ENCODE results near the gene SHPK. TPM values are rescaled to one million over a fixed set of nuclear protein-coding genes. Genes with fewer than 3 reads are reported as not detected.
A peak's percentile ranks its signal among the peaks of the same experiment; 100 is the strongest.

Gene SHPK
- total and polyA plus RNA-seq, 8 donors, result 10.4 to 16.8 (median 13.8) TPM

GRCh38 chr17:3645310-3645709 is 9.3 kb upstream of the SHPK start:
- Histone ChIP-seq H3K36me3 (peaks cover 0 to 62% of the 10 kb centered on the region in 2 donors), H3K9me3 (no peaks in the 10 kb centered on the region), H3K27ac (no peak overlapping the region), H3K4me1 (peaks cover 0 to 5% of the 10 kb centered on the region in 2 donors), H3K4me3 (no peak overlapping the region), H3K27me3 (no peaks in the 10 kb centered on the region)
- ATAC-seq (no peak), DNase-seq (no peak)
- intact Hi-C loops (cut with DNase I), result no loop called here
- no peak for TF ChIP-seq CTCF (IDR thresholded peaks at IDR 0.05)

GRCh38 chr17:3643889-3644349 is 7.9 kb upstream of the SHPK start:
- intact Hi-C loops (cut with DNase I), result no loop called here
- no peaks in the 10 kb centered on the region for H3K27me3 ChIP-seq
- H3K9me3 ChIP-seq, result no peaks in the 10 kb centered on the region
- H3K4me1 ChIP-seq, result peaks cover 5 to 10% of the 10 kb centered on the region in 2 donors
- no peak for TF ChIP-seq CTCF (IDR thresholded peaks at IDR 0.05)
- DNase-seq (peak in 1 of 4 donors; percentile 23), ATAC-seq (no peak)
- no peak overlapping the region for H3K27ac ChIP-seq
- H3K36me3 ChIP-seq, result peaks cover 0 to 52% of the 10 kb centered on the region in 2 donors
- H3K4me3 ChIP-seq, result no peak overlapping the region

- intact Hi-C loops (cut with DNase I), result no loop called here
- DNase-seq (no peak), ATAC-seq (peak; percentile 53)
- TF ChIP-seq CTCF (IDR thresholded peaks at IDR 0.05), result no peak
- Histone ChIP-seq H3K27me3 (no peaks in the 10 kb centered on the region), H3K9me3 (no peaks in the 10 kb centered on the region), H3K27ac (no peak overlapping the region), H3K4me3 (no peak overlapping the region), H3K4me1 (peaks cover 10 to 22% of the 10 kb centered on the region in 2 donors), H3K36me3 (peaks cover 0 to 32% of the 10 kb centered on the region in 2 donors)
These were observed 5.9 kb upstream of the SHPK start for GRCh38 chr17:3641717-3642486.

GRCh38 chr17:3641014-3641413 is 5.0 kb upstream of the SHPK start:
- ATAC-seq, result no peak

More at GRCh38 chr17:3641014-3641413, 5.0 kb upstream of the SHPK start:
- H3K36me3 ChIP-seq, result peaks cover 0 to 23% of the 10 kb centered on the region in 2 donors
- no peaks in the 10 kb centered on the region for H3K9me3 ChIP-seq
- H3K27ac ChIP-seq, result no peak overlapping the region
- intact Hi-C loops (cut with DNase I), result no loop called here
- no peak overlapping the region for H3K4me3 ChIP-seq
- TF ChIP-seq CTCF (IDR thresholded peaks at IDR 0.05), result no peak
- no peaks in the 10 kb centered on the region for H3K27me3 ChIP-seq
- peaks cover 10 to 24% of the 10 kb centered on the region in 2 donors for H3K4me1 ChIP-seq
- no peak for DNase-seq

Data from left lung (tissue), 10 donors.